Measurements from ENCODE around the gene PRKCH.

- no peak for TF ChIP-seq SIN3A (IDR thresholded peaks at IDR 0.05; ENCODE audit: borderline replicate concordance, insufficient read depth, low read length)
- no peak for TF ChIP-seq TAF1 (IDR thresholded peaks at IDR 0.05; ENCODE audit: borderline replicate concordance, insufficient read depth, low read length)
- TF ChIP-seq POLR2AphosphoS5 (IDR thresholded peaks at IDR 0.05; ENCODE audit: low read depth, low read length) = no peak
- TF ChIP-seq REST (IDR thresholded peaks at IDR 0.05; ENCODE audit: insufficient read depth in 1 of 2, low read depth in 2 of 2, low read length in 2 of 2) = no peak
- no peak for TF ChIP-seq FOXP2 (optimal IDR thresholded peaks at IDR 0.05; ENCODE audit: borderline replicate concordance, extremely low read depth, extremely low read length, insufficient read depth)
These were observed 149.0 kb downstream of the PRKCH start for GRCh38 chr14:61470261-61470960.
